GM18508 (cell line): Measurements from ENCODE around the gene IFI27.

Experiments
- ATAC-seq: cut with Tn5 transposase; IDR thresholded peaks from one replicate; pipeline ENCODE4 v1.9.1; 2021; ENCODE audit warnings: moderate number of reproducible peaks; ENCODE audit not compliant: insufficient read depth, unreplicated experiment

The IFI27 gene

DNA sequence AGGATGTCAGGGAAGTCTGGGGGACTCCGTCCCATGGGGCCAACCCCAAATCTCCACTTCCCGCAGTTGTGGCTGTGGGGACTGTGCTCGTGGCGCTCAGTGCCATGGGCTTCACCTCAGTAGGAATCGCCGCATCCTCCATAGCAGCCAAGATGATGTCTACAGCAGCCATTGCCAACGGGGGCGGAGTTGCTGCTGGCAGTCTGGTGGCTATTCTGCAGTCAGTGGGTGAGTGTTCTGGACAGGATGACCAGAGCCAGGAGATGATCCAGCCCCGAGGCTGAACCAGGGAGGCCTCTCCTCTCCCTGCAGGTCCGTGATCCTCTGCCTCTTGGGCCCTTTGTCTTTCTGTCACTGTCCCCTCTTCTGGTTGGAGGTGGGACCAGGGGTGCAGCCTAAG is 8.8 kb upstream of the IFI27 start:
- no peak for ATAC-seq

DNA sequence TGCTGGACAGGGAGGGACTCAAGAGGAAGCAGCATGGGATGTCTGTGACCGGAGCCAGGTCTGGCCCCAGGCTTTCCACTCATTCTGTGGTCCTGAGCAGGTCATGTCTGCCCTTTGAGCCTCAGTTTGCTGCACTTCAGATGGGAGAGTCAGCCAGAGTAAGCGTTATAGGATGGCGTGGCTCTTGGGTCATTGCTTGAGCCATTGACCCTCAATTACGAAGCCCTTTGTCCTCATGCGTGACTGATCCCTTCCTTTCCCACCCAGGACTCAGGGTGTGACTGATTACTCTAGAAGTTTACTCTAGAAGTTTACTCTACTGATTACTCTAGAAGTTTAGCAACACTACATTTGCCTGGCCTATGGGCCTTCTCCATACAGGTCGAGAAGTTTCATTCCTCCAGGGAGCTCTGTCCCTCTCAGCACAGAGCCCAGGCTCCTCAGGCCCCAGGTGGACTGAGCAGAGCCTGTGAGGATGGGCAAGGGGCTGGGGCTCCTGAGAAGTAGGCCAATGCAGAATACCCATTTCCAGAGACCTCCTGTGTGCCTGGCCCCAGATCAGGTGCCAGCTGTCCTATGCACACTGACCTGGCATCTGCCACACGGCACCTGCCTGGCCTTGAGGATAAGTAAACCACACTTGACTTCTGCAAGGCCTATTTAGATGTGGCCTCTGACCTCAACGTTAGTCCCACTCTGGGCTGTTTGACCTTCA is 7.6 kb upstream of the IFI27 start:
- no peak for ATAC-seq

DNA sequence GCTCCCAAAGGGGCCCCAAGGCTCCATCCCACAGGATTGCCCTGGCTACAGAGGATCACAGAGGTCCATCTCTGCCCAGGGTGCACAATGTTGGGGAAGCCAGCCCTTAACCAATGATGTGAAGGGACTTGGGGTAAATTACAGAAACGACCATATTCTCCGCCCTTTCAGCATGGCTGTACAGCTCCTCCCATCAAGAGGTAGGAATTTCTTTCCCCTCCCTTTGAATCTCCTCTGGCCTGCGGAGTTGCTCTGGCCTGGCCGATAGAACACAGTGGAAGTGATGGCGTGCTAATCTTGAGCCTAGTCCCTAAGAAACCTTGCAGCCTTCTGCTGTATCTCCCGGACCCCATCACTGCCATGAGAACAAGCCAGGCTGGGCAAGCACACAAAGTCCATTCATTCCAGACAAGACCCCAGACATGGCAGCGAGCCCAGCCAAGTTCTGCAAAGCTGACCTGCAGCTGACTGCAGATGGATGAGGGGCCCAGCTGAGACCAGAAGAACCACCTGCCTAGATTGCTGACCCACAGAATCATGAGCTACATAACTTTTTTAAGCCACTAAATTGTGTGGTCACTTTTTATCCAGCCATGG is 6.9 kb upstream of the IFI27 start:
- no peak for ATAC-seq

DNA sequence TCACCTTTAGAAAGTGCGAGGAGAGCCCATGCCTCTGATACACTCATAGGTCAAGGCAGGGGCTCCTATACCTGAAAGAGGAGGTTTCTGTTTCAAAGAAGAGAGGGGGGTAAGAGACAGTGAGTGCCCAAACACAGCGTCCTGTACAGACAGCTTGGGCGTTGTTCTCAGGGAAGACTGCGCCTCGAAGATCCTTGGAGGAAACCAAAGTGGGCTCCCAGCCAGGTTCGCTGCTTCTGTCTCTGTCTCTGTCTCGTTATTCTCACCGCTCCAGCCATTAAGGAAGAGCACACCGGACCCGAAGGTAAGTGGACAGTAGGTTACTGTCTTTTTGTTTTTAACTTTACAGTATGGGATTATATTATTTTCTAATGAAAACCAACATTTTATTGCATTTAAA is 5.8 kb upstream of the IFI27 start:
- ATAC-seq: no peak

DNA sequence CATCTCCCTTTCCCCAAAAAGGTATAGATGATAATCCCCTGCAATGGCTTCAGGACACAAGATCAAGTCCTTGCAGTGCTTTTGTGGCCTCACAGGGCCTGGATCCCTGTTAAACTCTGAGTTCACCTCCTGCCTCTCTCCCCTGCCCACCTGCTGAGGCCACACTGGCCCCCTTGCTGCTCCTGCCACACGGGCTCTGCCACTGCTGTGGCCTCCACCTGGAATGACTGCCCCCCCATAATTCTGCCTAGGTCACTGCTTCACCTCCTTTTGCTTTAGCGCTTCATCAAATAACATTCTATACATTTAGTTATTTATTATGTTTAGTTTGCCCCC is 653 bp upstream of the IFI27 start:
- ATAC-seq: no peak

DNA sequence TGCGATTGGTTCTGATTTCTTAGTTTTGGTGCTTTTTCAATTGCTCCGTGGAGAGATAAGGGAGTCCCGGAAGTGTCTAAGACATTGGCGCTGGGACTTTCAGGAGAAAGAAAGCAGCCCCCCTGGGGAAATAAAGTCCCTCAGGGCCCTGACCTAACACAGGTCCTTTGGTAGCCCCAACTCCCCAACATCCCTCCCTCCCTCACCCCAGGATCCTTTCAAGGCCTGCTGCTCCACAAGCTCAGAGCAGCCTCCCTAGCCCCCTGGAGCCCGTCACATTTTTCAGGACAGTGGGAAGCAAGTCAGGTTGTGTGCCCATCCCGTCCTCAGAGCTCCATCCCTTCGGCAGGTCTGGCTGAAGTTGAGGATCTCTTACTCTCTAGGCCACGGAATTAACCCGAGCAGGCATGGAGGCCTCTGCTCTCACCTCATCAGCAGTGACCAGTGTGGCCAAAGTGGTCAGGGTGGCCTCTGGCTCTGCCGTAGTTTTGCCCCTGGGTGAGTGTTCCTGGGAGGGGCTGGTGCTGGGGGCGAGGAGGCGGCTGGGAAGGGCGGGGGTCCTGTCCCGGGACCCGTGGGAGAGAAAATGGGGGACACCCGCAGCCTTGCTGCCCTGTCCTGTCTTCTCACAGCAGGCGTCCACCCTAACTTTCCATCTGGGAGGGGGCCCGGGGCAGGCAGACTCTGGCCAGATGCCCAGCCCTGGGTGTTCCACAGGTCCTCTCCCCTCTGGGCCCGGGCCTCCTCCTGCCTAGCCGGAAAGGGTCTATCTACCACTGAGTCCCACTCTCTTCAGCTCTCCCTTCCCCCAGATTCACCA is 950 bp downstream of the IFI27 start:
- ATAC-seq: no peak

DNA sequence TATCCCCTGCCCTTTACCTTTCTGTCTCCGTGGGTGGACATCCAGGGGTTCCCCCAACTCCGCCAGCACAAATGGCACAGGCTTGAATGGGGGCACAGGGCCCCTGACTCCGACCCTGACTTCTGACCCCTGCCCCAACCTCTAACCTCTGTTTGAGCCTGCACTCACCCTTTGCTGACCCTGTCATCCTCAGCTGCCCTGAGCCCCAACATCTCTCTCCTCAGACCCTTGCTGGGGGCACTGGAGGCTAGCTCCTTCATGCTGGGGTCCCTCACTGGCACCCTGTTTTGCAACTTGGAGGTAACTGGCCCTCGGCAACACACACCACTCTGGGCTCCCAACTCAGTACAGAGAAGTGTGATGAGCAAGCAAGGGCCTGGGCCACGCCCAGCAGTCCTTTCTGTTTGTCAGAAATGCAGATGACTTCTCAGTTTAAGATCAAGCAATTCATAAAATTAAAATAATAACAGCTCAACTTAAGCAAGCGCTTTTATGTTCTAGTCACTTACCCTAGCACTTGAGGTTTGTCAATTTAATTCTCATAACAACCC is 2.1 kb downstream of the IFI27 start:
- no peak for ATAC-seq

DNA sequence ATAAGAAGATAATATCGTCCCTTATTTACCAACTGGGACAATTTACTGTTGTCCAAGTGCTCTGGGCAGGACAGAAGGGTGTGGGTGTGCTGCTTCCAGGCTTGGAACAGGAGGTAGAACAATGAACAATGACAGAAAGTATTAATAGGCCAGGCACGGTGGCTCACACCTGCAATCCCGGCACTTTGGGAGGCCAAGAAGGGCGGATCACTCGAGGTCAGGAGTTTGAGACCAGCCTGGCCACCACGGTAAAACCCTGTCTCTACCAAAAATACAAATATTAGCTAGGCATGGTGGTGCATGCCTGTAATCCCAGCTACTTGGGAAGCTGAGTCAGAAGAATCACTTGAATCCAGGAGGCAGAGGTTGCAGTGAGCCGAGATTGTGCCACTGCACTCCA is 2.5 kb downstream of the IFI27 start:
- no peak for ATAC-seq

DNA sequence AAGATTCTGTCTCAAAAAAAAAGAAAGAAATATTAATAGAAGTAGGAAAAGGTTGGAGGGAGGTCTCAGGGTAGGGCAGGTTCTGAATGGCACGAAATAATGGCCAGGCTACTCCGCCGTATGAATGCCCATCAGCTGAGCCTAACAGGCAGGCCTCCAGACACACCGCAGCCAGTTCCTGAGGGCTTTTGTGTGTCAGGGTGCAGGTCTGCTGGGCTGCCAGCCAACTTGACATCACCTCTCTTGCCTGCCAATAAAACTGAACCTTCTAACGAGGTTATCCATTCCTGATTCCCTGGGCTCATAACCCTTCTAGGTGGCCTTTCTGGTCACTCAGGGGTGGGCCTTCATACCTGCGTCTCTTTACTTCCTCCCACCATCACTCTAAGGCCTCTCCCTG is 3.0 kb downstream of the IFI27 start:
- ATAC-seq: no peak

DNA sequence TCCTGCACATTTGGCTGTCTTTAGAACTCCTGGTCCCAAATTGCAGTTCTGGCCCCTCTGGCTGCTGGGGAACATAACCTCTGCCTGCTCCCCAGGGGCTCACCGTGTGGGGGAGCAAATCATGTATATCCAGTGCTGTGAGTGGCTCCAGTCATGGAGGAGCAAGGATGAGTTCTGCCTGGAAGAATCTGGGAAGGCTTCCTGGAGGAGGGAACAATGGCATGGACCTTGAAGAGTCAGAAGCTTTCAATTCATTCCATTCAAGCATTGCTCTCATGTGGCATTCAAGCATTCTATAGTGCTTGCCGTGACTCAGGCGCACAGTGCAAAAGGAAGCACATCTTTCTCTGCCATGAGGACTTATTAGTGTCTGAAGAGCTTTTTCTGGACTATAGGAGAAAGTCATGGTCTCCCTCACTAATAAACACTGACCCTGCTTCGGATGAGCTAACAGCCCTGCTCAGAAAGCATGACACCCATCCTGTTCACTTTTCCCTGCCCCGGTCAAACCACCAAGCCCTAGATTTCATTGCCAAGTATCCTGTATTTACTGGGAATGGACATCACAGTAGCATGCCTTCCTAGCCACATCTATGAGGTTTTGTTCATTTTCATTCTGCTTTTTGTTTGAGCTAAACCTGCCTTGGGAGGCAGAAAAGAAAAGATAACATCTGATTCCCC is 3.5 kb downstream of the IFI27 start:
- ATAC-seq: no peak

DNA sequence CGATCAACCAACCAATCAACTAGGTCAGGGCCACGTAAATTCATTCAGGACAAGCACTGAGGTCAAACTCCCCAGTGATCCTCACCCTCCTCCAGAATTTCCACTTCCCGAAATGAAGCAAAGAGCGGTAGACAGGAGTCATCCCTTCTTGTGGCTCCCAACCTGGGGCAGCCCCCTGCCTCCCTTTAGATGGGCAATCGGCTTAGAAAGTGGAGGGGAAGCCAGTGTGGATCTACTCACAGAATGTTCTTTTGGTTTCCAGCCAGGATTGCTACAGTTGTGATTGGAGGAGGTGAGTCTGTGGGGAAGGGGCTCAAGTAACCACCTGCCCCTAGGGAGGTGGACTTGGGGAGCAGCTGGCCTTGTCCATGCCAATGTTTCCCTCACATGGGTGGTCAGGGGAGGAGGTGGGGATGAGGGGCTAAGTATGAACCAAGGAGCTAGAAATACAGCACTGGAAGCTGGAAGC is 4.1 kb downstream of the IFI27 start:
- no peak for ATAC-seq

DNA sequence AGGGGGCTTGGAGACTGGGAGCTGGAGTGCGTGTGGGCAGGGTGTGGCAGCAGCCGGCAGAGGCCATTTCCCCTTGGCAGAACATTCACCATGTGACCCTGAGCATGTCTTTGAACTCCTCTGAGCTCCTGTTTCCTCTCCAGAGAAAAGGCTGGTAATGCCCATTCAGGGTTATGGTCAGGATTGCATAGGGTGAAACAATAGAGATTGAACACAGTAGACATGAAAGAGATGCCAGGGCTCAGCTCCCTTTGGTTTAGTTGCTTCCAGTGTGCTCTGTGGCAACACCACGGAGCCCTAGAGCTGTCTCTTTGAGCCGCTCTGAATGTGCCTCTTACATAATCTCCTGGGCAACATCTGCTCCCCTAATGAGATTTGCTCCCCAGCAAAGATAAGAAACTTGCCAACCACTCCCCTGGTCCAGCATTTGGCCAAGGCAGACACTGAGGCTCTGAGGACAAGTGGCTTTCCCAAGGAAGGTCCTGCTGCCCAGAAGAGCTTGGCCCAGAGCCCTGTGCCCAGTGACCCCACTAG is 4.6 kb downstream of the IFI27 start:
- ATAC-seq: no peak

DNA sequence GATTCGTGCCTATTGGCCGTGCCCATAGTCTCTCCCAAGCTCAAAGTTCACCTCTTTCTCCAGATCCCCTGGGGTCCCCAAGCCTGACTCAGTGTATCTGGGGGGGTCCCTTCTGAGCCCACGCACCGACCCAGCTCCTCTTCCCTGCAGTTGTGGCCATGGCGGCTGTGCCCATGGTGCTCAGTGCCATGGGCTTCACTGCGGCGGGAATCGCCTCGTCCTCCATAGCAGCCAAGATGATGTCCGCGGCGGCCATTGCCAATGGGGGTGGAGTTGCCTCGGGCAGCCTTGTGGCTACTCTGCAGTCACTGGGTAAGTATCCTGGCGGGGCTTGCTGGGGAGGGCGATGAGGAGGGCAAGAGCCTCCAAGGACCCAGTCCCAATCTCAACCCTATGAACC is 5.1 kb downstream of the IFI27 start:
- no peak for ATAC-seq

DNA sequence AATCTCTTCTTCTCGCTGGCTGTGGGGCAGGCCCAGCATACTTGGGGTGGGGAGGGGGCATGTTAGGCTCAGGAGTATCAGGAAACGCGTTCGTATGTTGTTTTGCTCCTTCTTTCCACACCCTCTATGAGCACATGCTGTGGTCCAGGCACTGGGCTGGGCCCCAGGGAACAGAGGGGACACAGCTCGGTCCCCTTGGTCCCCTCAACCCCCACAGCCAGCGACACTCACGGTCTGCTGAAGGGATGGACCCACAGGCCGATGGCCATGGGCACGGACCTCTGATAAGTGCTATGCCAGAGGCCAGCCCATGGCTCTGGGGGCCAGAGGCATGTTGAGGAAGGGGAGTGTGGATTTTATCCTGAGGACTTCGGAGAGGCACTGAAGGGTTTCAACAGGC is 6.2 kb downstream of the IFI27 start:
- ATAC-seq: no peak

DNA sequence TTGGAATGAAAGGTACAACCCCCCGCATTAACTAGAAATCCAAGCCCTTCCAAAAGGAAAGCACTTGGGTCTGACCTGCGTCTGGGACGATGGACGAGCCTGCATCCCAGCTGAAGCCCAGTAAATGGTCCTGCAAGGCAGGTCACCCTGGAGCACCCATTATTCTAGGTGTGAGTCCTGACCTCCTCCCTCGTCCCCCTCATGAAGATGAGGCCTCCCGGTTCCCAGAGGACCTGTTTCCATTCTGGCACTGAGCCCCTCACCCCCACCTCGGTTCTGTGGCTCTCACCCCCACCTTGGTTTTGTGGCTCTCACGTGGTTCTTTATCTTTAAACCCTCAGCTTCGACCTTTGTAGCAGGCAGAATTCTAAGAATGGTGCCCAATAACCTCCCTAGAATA is 7.3 kb downstream of the IFI27 start:
- no peak for ATAC-seq

DNA sequence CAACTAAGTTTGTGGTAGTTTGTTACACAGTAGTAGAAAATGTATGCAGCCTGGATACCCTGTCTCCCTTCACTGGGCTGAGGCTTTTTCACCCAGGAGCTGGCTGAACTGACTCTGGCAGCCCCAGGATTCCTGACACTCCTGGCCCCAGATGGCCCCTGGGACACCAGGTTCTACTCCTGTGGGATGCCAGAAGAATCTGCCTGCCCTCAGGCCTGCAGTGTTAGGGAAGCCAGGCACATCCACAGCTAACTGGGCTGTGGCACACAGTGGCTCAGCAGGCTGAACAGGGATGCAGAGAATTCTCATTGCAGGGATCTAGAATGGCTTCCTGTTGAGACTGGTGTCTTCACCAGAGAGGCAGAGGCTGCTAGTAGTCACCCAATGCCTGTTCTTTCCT is 8.5 kb downstream of the IFI27 start:
- no peak for ATAC-seq

DNA sequence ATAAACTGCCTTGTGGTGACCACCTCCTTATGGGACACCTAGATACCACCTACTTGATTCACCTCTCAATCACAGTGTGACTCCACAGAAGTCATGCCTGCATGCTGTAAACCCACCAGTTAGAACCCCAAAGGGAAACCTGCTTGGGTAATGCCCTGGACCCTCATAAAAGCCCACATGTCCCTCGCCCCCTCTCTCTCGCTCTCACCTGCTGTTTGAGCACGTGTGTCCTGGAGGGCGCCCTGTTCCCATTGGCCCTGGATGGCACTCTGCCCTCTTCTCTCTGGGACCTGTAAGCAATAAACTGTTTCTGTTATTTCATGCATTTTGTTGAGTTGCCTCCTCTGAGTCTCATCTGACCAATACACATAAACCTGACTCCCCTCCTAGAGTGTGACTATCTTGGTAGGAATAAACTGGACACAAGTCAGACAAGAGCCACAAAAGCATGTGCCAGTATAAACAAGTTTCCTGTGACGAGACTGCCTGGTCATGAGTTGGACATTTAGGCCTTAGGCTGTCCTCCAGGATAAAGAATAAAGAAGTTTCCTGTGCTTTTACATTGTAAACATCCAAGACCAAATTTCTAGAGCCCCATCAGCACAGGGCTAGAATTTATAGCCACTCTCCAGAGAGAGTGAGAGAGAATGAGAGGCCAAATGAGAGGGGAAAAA is 10.3 kb downstream of the IFI27 start:
- no peak for ATAC-seq

DNA sequence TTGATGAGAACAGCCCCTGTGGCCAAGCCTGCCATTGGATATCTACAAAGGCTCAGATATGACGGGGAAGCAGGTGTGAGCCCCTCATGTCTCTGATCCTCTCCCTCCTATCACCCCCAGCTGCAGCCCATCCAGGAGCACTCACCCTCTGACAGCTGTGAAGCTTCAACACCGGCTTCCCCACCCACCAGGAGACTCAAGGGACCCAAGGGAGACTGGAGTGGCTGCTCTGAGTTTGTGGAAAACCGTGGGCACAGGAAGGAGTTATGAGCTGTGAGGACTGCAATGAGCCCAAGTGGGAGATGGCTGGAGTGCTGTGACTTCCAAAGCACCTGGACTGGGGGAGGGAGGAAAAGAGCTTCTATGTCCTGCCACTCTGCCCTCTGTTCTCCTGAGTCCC is 10.9 kb downstream of the IFI27 start:
- no peak for ATAC-seq

DNA sequence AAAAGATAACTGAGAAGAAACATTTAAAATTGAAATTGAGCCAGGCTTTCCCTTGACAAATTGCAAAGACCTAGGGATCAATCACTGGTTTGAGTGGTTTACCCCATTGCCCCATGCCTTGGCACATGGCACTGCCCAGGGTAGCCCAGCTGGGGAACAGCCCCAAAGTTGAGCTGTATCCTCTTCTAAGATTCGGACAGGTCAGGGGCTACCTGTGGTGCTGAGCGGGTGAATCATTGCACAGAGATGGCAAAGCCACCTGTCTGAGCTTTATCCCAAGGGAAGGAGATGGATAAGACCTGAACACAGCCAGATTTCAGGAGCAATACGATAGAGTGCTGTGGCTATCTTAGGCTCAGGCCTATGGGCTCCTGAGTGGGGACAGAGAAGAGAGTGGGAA is 11.9 kb downstream of the IFI27 start:
- ATAC-seq: no peak

DNA sequence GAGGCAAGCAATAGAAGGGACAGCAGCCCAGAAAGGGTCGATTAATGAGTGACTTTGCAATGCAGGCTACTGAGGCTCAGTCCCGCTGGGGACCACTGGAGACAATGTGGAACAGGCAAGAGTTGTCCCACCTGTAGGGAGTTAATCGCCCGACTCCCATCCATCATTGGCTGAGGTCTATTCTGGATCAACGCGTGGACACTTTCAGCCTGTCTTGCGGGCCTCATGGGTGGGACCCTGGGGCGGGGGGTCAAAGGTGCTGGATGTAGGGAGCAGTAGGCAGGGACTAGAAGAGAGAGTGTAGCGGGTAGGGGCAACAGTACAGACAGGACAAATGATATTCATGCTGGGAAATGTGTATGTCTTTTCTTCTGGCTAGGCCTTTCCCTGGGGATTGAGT is 12.8 kb downstream of the IFI27 start:
- no peak for ATAC-seq
